HG03139 (cell line): ENCODE data around the gene ZNF662.

ENCODE experiments used
- ATAC-seq: cut with Tn5 transposase; IDR thresholded peaks from one replicate; pipeline ENCODE4 v1.9.1; 2021; ENCODE audit not compliant: unreplicated experiment

ZNF662 gene

GRCh38 chr3:42935472-42935871, 29.5 kb downstream of the ZNF662 start:
- no peak for ATAC-seq

GRCh38 chr3:42936157-42936981, 30.4 kb downstream of the ZNF662 start:
- ATAC-seq = no peak

DNA sequence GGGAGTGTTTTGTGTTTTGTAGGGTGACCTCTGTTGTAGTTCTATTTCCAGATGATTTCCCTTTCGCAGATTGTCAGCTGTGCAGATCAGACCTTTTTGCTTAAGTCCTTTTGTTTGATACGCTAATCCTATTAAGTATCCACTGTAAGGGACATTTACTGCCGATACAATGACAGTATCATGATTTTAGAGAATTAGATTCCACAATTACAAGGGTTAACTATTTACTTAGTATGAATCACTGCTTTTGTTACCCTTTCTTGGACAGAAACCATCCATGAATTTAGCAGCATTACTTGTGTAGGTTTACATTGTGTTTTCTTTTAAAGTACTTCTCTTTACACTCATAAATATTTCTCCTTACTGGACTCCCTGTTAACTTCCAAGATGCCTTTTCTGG, 31.4 kb downstream of the ZNF662 start:
- no peak for ATAC-seq

DNA sequence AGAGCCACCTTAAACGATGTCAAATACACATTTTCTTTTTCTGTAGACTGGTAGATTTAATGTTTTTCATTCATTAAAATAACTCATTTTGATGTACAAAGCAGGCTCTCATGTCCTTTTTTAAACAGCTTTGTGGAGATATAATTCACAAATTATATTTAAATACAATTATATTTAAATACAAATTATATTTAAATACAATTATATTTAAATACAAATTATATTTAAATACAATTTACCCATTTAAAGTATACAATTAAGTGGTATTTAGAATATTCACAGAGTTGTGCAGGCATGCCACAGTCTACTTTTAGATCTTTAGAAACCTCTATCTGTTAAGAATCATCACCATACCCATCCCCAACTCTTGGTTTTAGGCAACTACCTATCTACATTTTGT, 36.8 kb downstream of the ZNF662 start:
- ATAC-seq = no peak

GRCh38 chr3:42946050-42946449, 40.1 kb downstream of the ZNF662 start:
- ATAC-seq = no peak

DNA sequence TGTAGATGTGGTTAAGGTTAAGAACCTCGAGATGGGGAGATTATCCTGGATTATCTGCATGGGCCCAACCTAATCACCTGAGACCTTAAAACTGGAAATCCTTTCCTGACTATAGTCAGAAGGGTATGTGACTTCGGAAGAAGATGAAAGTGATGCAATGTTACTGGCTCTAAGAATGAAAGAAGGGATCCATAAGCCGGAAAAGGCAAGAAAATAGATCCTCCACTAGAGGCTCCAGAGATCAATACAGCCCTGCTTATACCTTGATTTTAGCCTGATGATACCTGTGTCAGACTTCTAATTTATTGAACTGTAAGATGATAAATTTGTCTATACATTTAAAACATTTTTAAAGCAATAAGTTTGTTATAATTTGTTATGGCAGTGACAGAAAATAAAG, 51.6 kb downstream of the ZNF662 start:
- no peak for ATAC-seq

DNA sequence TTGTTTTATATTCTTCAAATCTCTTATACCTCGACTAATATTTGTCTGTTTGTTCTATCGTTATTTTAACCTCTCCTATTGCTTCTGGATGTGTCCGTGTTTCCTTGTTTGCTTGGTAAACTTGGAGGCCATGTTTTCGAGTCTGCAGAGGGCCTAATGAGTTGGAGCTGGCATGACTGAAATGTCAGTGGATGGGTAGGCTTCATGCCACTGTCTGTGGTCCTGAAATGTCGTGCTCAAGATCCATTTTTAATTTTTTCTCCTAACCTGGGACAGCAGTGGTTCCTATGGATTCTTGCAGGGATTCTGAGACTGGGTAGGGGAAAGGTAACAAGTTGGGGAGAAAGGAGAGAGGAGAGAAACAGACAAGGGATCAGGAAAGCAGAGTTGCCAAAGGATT, 54.3 kb downstream of the ZNF662 start:
- no peak for ATAC-seq

DNA sequence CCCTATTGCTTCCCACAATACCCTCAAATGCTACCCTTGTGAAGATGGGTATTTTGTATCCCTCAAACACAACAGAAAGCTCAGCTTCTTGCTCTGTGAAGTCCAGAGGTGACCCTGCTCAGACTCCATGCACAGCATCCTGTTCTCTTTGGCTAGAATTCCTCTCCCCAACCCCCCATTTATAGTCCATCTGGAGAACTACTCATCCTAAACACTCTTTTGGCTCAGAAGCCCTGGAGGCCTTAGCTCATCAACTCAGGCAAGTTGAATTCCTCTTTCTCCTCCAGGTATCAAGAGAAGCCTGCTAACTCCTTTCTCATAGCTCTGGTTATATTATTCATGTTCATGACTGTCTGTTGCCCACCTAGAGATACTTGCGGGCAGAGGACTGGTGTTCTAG, 54.8 kb downstream of the ZNF662 start:
- ATAC-seq = no peak

GRCh38 chr3:42961633-42962032, 55.7 kb downstream of the ZNF662 start:
- ATAC-seq = no peak

GRCh38 chr3:42963269-42963668, 57.3 kb downstream of the ZNF662 start:
- ATAC-seq = no peak

DNA sequence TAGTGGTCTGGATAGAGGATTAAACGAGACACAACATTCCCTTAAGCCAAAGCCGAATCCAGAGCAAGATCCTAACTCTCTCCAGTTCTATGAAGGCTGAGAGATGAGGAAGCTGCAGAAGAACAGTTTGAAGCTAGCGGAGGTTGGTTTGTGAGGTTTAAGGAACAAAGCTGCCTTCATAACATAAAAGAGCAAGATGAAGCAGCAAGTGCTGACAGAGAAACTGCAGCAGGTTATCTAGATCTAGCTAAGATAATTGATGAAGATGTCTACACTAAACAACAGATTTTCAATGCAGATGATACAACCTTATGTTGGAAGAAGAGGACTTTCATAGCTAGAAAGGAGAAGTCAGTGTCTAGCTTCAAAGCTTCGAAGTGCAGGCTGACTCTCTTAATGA, 58.3 kb downstream of the ZNF662 start:
- no peak for ATAC-seq
